Endothelial cell (in vitro differentiated cells): ENCODE measurements around the gene CFAP61. TPM values are rescaled to one million over a fixed set of nuclear protein-coding genes. Genes with fewer than 3 reads are reported as not detected.

Experiments
- DNase-seq: peaks from one replicate; pipeline ENCODE4 v3.0.0; 2021; ENCODE audit warnings: low spot score
- H3K27ac Mint-ChIP-seq: one replicate; pipeline ENCODE4 v1.8.0; 2021; ENCODE audit warnings: mixed read lengths, inconsistent platforms; ENCODE audit not compliant: unreplicated experiment
- H3K27me3 Mint-ChIP-seq: one replicate; pipeline ENCODE4 v1.8.0; 2021; ENCODE audit warnings: mild to moderate bottlenecking, moderate library complexity, mixed read lengths, inconsistent platforms; ENCODE audit not compliant: unreplicated experiment
- H3K36me3 Mint-ChIP-seq: one replicate; pipeline ENCODE4 v1.8.0; 2021; ENCODE audit warnings: mild to moderate bottlenecking, low read depth, mixed read lengths, inconsistent platforms; ENCODE audit not compliant: unreplicated experiment
- H3K4me1 Mint-ChIP-seq: one replicate; pipeline ENCODE4 v1.8.0; 2021; ENCODE audit warnings: mild to moderate bottlenecking, mixed read lengths, inconsistent platforms; ENCODE audit not compliant: unreplicated experiment
- H3K4me3 Mint-ChIP-seq: one replicate; pipeline ENCODE4 v1.8.0; 2021; ENCODE audit warnings: mild to moderate bottlenecking, mixed read lengths, inconsistent platforms; ENCODE audit not compliant: unreplicated experiment
- H3K9me3 Mint-ChIP-seq: one replicate; pipeline ENCODE4 v1.8.0; 2021; ENCODE audit warnings: mixed read lengths, inconsistent platforms; ENCODE audit not compliant: unreplicated experiment
- total RNA-seq: library from RNA; stranded (reverse); fragmentation: NEBNext Ultra II Directional; extraction: Animal tissue kit (Norgen Biotek cat#: 25700); gene quantifications from one replicate; pipeline ENCODE4 v1.2.1, GENCODE V29; 2021; ENCODE audit not compliant: unreplicated experiment
- TF ChIP-seq, protein P1 (sequence below): fragments of 200-600 bp; sonication (generic); IDR thresholded peaks from one replicate; pipeline ENCODE4 v1.5.0; 2021; ENCODE audit warnings: antibody characterized with exemption; ENCODE audit not compliant: unreplicated experiment

The CFAP61 gene
- total RNA-seq, 1 donor from 2014 or later: not detected

DNA sequence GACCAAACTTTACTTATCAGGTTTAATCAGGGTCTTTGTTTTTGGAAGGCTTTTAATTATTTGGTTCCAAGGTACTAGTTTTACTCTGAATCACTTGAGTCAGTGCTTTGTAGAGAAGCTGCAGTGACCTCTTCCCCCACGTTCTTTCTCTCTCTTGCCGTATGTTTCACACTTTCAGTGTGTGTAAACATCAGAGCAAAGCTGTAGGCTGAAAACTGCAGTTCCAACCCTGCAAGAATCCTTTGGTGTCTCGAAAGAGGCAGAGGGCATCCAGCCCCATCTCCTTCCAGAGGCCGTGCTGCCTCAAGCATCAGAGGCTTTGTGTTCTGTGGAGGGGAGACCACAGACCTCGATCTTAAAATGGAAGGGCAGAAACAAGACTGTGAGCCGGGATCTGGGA lies 42.1 kb downstream of the CFAP61 start:
- Mint-ChIP-seq H3K4me1 (no peaks in the 10 kb centered on the region), H3K36me3 (no peaks in the 10 kb centered on the region), H3K27me3 (peaks cover 6% of the 10 kb centered on the region), H3K27ac (no peak overlapping the region), H3K4me3 (no peak overlapping the region), H3K9me3 (no peaks in the 10 kb centered on the region)
- TF ChIP-seq, protein P1, sequence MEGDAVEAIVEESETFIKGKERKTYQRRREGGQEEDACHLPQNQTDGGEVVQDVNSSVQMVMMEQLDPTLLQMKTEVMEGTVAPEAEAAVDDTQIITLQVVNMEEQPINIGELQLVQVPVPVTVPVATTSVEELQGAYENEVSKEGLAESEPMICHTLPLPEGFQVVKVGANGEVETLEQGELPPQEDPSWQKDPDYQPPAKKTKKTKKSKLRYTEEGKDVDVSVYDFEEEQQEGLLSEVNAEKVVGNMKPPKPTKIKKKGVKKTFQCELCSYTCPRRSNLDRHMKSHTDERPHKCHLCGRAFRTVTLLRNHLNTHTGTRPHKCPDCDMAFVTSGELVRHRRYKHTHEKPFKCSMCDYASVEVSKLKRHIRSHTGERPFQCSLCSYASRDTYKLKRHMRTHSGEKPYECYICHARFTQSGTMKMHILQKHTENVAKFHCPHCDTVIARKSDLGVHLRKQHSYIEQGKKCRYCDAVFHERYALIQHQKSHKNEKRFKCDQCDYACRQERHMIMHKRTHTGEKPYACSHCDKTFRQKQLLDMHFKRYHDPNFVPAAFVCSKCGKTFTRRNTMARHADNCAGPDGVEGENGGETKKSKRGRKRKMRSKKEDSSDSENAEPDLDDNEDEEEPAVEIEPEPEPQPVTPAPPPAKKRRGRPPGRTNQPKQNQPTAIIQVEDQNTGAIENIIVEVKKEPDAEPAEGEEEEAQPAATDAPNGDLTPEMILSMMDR: no peak
- no peak for DNase-seq

DNA sequence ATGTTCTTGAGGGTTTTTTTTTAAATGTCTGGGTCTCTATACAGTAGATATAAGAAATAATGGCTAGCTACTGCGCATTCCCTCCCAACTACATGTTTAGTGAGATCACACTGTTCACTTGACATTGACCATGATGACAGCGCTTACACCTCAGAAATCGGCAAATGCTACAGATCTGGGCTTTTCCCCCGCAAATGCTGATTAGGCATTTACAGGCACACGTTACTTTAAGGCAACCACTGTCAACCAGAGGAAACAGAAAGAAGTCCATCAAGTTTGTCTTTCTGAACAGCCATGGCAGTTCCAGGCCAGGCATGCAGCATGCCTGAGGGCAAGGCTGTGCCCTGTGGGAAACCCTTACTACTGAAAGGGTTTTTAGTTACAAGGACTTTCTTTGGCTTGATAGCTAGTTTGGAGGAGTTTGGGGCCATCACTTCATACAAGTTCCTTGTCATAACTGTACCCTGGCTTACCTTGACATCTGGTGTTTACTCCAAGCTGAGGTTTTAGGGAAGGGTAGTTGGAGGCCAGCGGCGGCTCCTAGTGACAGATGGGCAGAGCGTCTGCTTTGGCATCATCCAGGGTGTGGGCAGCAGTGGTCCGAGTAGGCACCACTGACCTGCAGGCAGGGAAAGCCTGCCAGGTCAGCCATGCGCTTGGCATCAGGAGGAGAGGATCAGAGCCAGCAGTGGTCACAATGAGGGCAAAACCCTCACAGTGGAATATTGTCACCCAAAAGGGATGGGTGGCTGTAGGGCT lies 43.0 kb downstream of the CFAP61 start:
- H3K9me3 Mint-ChIP-seq: no peaks in the 10 kb centered on the region
- H3K4me3 Mint-ChIP-seq: no peak overlapping the region
- peaks cover 2% of the 10 kb centered on the region for H3K27me3 Mint-ChIP-seq

DNA sequence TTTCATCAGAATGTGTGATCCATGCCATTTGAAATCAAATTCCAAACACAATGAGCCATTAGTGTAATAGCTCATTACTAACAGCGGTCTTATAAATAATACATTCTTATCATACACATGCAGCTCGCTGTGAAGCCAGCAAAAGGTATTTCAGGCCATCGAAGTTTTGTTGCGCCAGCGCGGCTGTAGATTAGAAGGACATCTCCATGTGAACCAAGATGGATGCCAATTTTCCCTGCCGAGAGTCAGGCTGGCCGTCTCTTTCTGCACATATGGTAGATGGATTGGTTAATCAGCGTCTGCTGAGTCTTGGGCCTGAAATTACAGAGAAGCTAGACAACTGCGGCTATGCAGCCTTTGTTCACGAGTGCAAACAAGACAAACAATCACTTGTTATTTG lies 44.1 kb downstream of the CFAP61 start:
- Mint-ChIP-seq H3K4me3 (no peak overlapping the region), H3K27me3 (peaks cover 2% of the 10 kb centered on the region), H3K4me1 (no peaks in the 10 kb centered on the region), H3K36me3 (no peaks in the 10 kb centered on the region), H3K9me3 (no peaks in the 10 kb centered on the region), H3K27ac (no peak overlapping the region)
- DNase-seq: no peak
- TF ChIP-seq, protein P1: no peak

More for the DNA sequence above, 43.0 kb downstream of the CFAP61 start:
- H3K27ac Mint-ChIP-seq: no peak overlapping the region
- no peaks in the 10 kb centered on the region for H3K4me1 Mint-ChIP-seq
- TF ChIP-seq, protein P1: no peak
- no peaks in the 10 kb centered on the region for H3K36me3 Mint-ChIP-seq
- no peak for DNase-seq

DNA sequence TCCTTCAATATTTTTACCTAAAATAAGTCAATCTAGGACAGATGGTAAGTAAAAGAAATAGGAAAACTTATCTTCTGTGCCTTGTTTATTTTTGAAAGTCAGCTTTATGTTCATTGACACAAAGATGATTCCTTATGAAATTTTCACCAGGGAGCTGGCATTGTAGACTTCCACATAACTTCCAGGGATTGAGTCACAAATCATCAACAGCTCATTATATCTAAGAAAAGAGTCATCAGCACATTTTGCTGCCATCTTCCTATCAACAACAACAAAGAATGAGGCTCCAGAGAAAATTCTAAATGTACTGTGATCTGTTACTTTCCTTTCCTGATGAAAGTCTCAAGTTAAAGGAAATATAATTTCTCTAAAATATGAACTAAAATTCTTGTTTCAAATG lies 48.5 kb downstream of the CFAP61 start:
- no peaks in the 10 kb centered on the region for H3K9me3 Mint-ChIP-seq
- H3K27me3 Mint-ChIP-seq: no peaks in the 10 kb centered on the region
- no peaks in the 10 kb centered on the region for H3K4me1 Mint-ChIP-seq
- DNase-seq: no peak
- H3K4me3 Mint-ChIP-seq: no peak overlapping the region
- TF ChIP-seq, protein P1: no peak
- no peaks in the 10 kb centered on the region for H3K36me3 Mint-ChIP-seq
- no peak overlapping the region for H3K27ac Mint-ChIP-seq

DNA sequence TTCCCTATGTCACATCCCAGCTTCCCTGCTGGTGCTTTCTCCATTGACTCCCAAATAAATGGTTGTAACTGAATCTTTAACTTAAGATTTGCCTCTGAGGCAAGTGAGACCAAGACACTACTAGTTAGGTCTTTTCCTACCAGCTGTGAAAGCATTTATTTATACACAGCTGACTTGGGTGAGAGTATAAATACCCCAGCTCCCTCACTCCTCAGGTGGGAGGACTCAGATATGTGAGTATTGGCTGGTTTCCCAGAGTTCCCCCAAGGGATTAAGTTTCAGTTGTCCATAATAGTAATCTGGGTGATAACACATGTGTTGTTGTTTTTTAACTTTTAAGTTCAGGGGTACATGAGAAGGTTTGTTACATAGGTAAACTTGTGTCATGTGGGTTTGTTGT lies 49.8 kb downstream of the CFAP61 start:
- Mint-ChIP-seq H3K27me3 (no peaks in the 10 kb centered on the region), H3K4me1 (no peaks in the 10 kb centered on the region), H3K27ac (no peak overlapping the region), H3K4me3 (no peak overlapping the region), H3K9me3 (no peaks in the 10 kb centered on the region), H3K36me3 (no peaks in the 10 kb centered on the region)
- no peak for DNase-seq
- TF ChIP-seq, protein P1: no peak
